Loucy (cell line): Measurements from ENCODE around the gene ATXN7L3B.

Experiments
- EZH2phosphoT487 ChIP-seq: fragments of 200-600 bp; IDR thresholded peaks from 2 replicates; pipeline ENCODE4 v1.6.1; 2018; ENCODE audit warnings: antibody characterized with exemption, mild to moderate bottlenecking, moderate library complexity, borderline replicate concordance
- TF ChIP-seq, protein P1 (sequence below): fragments of 200-600 bp; sonication (generic); conservative IDR thresholded peaks from 2 replicates; pipeline ENCODE4 v1.5.1; 2014; ENCODE audit warnings: mild to moderate bottlenecking, antibody characterized with exemption, low read length

DNA sequence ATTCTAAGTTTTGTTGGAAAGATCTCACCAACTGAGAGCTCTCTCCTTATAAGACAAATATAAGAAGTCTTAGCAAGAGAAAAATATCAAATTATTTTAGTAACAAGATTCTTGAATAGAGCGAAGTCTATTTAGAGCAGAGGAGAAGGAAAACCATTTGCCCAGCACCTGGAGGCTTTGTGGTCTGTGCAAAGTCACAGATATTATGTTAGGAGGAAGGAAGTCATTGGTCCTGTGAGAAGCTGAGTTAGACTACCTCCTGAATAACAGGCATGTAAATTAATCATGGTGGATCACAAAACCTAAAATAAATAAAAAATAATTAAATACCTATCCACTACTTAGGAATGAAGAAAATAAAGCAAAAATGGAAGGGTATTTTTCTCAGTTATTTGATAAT lies 38.4 kb upstream of the ATXN7L3B start:
- TF ChIP-seq, protein P1, sequence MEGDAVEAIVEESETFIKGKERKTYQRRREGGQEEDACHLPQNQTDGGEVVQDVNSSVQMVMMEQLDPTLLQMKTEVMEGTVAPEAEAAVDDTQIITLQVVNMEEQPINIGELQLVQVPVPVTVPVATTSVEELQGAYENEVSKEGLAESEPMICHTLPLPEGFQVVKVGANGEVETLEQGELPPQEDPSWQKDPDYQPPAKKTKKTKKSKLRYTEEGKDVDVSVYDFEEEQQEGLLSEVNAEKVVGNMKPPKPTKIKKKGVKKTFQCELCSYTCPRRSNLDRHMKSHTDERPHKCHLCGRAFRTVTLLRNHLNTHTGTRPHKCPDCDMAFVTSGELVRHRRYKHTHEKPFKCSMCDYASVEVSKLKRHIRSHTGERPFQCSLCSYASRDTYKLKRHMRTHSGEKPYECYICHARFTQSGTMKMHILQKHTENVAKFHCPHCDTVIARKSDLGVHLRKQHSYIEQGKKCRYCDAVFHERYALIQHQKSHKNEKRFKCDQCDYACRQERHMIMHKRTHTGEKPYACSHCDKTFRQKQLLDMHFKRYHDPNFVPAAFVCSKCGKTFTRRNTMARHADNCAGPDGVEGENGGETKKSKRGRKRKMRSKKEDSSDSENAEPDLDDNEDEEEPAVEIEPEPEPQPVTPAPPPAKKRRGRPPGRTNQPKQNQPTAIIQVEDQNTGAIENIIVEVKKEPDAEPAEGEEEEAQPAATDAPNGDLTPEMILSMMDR = no peak
- TF ChIP-seq EZH2phosphoT487 = no peak
